CD4-positive, alpha-beta T cell treated with Interleukin-10 for 1 hour (primary cell): ENCODE results near the gene KCNJ4.
A peak's percentile ranks its signal among the peaks of the same experiment; 100 is the strongest.
"Not testable (repeated sequence)": the region's sequence is repeated elsewhere in the genome, so short reads cannot be mapped to it uniquely, and the experiment has no call there.

Source experiments
- DNase-seq: peaks from one replicate; pipeline ENCODE4 v3.0.0-alpha.2; 2020

Gene KCNJ4

GRCh38 chr22:38406617-38407016, 48.4 kb downstream of the KCNJ4 start:
- no peak for DNase-seq

GRCh38 chr22:38404419-38404818, 50.6 kb downstream of the KCNJ4 start:
- no peak for DNase-seq

DNA sequence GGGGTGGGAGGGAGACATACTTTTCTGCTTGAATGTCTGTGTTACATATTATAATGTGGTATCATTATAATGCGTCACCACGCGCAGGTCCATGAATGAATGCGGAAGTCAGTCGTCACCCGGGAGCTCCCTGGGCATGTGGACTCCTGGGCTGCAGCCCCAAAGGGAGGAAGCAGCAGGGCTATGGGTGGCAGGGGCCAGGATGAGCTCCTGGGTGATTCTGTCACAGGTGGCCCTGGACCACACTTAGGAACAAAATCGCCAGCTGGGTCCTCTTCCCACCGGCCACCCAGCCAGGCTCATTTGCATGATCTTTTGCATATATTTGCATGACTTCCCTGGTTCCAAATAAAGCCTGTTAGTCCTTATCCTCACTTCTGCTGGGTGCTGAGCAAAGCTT, 51.2 kb downstream of the KCNJ4 start:
- DNase-seq = no peak

GRCh38 chr22:38402204-38402603, 52.8 kb downstream of the KCNJ4 start:
- no peak for DNase-seq

- DNase-seq = no peak
These were observed 53.5 kb downstream of the KCNJ4 start for GRCh38 chr22:38401336-38402084.

DNA sequence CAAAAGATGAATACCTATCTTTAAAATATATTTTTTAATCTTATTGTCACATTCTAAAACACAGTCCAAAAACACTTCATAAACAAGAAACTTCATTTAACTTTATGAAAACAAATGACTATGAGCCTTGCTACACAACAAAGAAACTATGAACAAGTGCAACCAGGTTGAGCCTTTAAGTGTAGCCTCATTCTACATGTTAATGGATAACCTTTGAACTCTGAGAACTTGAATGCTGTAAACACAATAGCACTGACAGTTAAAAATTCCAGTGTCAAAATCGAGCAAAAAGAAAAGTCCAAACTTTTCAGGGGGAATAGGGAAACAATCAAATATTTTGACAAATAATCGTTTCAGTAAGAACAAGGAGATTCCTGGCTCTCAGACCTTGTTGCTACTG, 54.7 kb downstream of the KCNJ4 start:
- DNase-seq = not testable (repeated sequence)

GRCh38 chr22:38398609-38399461, 56.2 kb downstream of the KCNJ4 start:
- peak; percentile 88 for DNase-seq

GRCh38 chr22:38398181-38398608, 56.8 kb downstream of the KCNJ4 start:
- DNase-seq = peak; percentile 37

DNA sequence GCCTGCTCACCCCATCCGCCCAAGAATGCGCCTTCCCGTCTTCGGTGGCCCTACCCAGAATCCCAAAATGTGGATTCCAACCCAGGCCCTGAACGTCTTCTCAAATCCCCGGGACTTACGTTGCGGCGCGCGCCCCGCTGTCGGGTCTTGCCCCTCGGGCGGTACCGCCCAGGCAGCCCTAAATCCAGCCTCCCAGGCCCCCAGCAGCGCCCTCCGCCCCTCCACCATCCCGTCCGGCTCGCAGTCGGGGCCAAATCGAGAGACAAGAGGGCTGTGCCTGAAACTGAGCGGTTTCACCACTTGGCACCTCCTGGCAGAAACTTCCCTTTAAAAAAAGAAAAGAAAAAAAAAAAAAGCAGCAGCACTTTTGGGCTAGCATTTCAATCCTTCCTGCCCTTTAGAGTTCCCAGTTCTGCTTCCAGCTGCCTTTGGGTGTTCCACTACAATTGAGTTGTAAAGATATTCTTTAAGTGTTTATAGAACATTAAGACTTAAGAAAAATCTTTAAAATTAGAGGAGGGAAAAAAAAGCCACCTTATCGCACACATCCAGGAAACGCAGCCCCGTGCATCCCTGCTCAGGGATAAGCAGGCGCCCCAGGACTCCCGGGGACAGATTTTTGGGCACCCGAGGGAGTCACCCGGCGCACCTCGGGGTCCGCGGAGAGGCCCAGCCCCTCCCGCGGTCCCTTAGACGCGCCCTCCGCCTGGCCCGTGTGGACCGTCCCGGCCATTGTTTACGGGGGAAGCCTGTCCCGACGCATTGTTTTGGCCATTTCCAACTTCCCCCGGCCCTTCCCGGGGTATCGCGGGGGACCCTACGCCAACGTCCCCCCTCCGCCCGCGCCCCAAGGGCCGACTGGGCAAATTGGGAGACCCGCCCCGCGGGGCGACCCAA, 57.6 kb downstream of the KCNJ4 start:
- peak; percentile 35 for DNase-seq

DNA sequence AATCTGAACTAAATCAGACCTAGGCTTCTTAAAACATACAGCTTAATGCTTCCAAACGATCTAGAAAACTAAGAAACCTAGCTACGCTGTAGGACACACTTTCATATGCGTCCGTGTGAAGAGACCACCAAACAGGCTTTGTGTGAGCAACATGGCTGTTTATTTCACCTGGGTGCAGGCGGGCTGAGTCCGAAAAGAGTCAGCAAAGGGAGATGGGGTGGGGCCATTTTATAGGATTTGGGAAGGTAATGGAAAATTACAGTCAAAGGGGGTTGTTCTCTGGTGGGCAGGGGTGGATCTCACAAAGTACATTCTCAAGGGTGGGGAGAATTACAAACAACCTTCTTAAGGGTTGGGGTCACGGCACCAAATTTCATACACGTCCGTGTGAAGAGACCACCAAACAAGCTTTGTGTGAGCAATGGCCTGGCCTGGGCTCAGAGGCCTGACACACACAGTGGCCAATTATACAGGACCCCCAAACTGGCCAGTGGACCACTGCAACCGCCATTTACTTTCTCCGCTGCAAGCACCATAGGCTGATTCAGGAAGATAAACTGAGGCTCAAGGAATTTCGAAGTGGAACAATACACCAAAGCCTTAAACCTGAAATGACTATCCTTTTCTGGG, 58.4 kb downstream of the KCNJ4 start:
- DNase-seq = not testable (repeated sequence)

GRCh38 chr22:38395944-38396343, 59.1 kb downstream of the KCNJ4 start:
- not testable (repeated sequence) for DNase-seq

- not testable (repeated sequence) for DNase-seq
These were observed 59.9 kb downstream of the KCNJ4 start for GRCh38 chr22:38394929-38395624.

DNA sequence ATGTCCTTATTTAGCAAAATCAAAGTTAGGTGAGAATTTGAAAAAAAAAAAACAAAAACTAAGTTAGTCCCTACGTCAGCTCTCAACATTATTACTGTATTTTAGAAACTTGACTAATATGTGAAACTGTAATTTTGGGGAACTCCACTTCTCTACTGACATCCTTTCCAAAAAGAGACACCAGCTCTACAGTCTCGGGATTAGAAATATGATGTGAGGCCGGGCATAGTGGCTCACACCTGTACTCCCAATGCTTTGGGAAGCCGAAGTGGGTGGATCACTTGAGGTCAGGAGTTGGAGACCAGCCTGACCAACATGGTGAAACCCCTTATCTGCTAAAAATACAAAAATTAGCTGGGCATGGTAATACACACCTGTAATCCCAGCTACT, 65.6 kb downstream of the KCNJ4 start:
- DNase-seq = not testable (repeated sequence)

DNA sequence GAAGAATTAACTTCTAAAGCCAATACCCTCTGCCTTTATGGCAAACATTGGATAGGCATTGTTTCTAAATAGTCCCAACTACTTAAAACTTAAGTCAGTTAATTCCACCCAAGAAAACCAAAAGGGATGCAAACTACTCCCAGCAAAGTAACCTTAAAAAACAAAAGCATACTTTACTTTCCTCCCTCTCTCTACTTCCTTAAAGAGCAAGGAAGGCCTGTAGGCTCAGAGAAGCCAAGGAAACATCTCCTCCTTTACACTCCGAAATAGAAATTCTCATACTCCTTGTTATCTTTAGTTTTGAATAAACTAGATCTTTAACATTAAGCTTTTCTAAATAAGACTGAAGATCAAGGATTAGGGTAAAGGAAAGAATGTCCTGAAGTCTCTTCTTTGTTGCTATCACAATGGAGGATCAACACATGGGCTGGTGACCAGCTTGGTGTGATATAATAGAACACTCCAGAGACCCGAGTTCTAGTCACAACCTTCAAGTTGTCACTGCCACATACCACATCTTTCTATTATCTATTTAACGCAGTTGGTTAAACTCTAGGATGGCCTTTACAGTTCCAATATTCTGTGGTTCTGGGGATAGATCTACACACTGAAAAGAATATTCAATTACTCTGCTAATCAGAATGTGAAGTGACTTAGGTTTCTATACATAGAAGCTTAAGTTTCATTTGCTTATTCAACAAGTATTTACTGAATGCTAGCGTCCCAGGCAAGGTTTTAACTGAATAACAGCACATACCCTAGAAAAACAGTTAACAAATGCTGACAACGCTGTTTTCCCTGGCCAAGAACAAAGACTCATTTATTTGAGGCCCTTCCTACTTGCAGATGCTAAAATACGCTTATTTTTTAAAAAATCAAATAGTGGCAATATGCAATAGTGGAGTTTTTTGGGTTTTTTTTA, 66.2 kb downstream of the KCNJ4 start:
- DNase-seq = not testable (repeated sequence)

DNA sequence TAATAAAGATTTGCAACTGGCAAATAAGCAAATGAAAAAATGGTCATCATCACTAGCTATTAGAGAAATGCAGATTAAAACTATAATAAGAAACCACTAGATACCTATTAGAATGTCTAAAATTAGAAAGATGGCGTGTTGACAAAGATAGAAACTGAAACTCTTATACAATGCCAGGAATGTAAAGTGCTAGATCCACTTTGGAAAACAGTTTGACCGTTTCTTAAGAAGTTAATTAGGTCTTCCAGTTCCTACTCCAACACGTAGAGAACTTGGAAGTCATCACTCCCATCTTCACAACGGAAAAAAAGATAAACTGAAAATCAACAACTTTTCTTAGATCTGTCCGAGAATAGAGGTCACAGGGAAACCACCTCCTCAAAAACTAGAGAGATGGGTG, 68.1 kb downstream of the KCNJ4 start:
- not testable (repeated sequence) for DNase-seq

DNA sequence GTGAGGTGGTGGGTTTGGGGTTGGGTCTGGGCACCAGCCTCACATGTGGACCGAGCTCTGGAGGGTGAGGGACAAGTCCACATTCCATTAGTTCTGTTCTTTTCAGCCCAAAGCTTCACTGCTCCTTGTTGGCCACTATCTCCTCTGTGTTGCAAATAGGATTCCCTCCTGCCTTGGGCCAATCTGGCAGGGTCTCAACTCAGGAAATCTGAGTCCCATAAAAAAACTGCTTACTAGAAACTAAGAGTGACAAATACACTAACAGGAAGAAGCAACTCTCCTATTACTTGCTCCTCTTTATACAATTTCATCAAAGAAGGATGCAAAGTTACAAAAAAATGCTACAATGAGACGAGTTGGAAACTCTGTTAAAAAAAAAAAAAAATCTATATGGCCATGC, 71.6 kb downstream of the KCNJ4 start:
- DNase-seq = no peak

DNA sequence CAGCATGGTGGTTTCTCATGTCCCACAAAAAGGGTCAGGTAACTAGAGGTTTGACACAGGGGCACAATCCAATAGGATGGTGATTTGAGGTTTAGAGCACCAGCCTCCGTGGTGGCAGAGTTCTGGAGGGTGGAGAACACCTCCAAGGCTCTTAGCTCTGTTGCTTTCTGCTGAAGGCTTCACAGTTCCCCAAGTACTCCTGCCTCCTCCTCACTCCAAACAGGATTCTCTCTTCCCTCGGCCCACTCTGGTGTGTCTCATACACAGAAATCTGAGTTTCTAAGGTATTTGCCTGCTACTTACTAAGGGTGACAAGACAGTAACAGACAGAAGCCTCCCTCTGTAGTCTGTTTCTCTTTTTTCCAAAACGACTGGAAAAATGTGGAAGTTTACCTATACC, 73.6 kb downstream of the KCNJ4 start:
- DNase-seq = not testable (repeated sequence)
